Upper lobe of left lung (tissue), 4 donors: ENCODE results near the gene RAC3.

Experiments
- EP300 ChIP-seq, 4 donors: sonication (generic); formaldehyde crosslinking; IDR thresholded peaks; one replicate each; pipeline ENCODE4 v1.5.1; 2017; ENCODE audit warnings: antibody characterized with exemption in 4 of 4, control low read depth in 2 of 4
- POLR2A ChIP-seq, 4 donors: fragments of 450-650 bp; IDR thresholded peaks; one replicate each; pipeline ENCODE4 v1.5.1; 2016 to 2017; ENCODE audit warnings: antibody characterized with exemption in 4 of 4, mild to moderate bottlenecking in 2 of 4
- POLR2AphosphoS5 ChIP-seq, 2 donors: sonication (generic); formaldehyde crosslinking; IDR thresholded peaks; one replicate each; pipeline ENCODE4 v1.5.1; 2017; ENCODE audit warnings: antibody characterized with exemption in 2 of 2
- TF ChIP-seq, protein P1 (sequence below), 6 experiments: fragments of 450-650 bp in 4 of 6; fragments of 200-600 bp in 2 of 6; sonication (generic) in 2 of 6; IDR thresholded peaks; one replicate each; pipeline ENCODE4 v1.5.1; 2016 to 2019; ENCODE audit warnings: antibody characterized with exemption in 6 of 6

DNA sequence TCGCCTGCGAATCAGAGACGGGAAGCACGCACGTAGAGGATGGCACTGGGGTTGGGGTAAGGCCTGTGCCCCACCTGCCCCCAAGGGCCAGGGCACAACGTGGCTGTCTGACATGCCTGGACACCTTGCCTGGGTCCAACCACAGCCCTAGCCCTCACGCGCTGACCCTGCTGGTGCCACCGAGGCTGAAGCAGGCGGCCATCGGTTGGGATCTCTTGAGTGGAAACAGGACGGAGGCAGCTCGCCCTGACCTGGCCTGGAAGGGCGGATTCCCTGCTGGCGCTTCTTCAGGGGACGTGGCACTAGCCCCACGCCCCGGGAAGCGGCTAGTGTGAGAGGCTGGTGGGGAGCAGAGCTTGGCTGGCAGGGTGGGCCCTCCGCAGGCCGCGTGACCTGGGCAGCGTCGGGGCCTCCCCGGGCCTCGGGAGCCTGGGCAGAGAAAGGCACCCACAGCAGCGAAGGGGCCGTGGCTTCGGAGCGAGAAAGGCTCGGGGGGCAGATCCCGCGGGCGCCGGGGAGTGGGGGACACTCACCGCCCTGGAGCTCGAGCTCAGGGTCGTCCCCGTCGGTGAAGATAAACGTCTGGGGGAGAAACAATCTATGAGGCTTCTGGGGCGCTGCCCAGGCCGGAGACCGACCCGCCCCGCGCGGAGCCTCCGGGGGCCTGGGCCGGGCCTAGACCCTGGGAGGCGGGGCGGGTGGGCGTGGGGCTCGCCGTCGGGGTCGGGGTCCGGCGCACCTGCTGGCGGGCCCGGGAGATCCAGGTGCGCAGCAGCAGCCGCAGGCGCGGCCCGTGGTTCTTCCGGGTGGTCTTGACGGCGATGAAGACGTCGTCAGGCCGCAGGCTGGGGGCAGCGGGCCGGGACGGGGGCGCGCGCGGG is 19.5 kb downstream of the RAC3 start:
- TF ChIP-seq, protein P1, sequence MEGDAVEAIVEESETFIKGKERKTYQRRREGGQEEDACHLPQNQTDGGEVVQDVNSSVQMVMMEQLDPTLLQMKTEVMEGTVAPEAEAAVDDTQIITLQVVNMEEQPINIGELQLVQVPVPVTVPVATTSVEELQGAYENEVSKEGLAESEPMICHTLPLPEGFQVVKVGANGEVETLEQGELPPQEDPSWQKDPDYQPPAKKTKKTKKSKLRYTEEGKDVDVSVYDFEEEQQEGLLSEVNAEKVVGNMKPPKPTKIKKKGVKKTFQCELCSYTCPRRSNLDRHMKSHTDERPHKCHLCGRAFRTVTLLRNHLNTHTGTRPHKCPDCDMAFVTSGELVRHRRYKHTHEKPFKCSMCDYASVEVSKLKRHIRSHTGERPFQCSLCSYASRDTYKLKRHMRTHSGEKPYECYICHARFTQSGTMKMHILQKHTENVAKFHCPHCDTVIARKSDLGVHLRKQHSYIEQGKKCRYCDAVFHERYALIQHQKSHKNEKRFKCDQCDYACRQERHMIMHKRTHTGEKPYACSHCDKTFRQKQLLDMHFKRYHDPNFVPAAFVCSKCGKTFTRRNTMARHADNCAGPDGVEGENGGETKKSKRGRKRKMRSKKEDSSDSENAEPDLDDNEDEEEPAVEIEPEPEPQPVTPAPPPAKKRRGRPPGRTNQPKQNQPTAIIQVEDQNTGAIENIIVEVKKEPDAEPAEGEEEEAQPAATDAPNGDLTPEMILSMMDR (IDR thresholded peaks at IDR 0.05), result no peak
- TF ChIP-seq EP300 (IDR thresholded peaks at IDR 0.05) (no peak), POLR2A (IDR thresholded peaks at IDR 0.05) (no peak), POLR2AphosphoS5 (IDR thresholded peaks at IDR 0.05) (no peak)
